Gastrocnemius medialis (tissue), 4 donors: ENCODE data around the gene LEUTX. TPM values are rescaled to one million over a fixed set of nuclear protein-coding genes. Genes with fewer than 3 reads are reported as not detected.

Source experiments
- ATAC-seq, 2 donors: fragments of 150-250 bp; one replicate each; pipeline ENCODE4 v1.9.1; 2016
- DNase-seq, 2 donors: peaks; one replicate each; pipeline ENCODE4 v3.0.0-alpha.2; 2019
- H3K27ac ChIP-seq, 4 donors: fragments of 200-600 bp; sonication (generic); 1 replicate in 1 of 4; 2 replicates in 3 of 4; pipeline ENCODE4 v1.5.1; 2016 to 2018; ENCODE audit warnings: mild to moderate bottlenecking in 2 of 4, moderate library complexity in 1 of 4
- H3K27me3 ChIP-seq, 3 donors: fragments of 200-600 bp; sonication (generic) in 2 of 3; 1 replicate in 1 of 3; 2 replicates in 2 of 3; pipeline versions ENCODE4 v1.5.1 to v1.6.0; 2016 to 2019; ENCODE audit warnings: mild to moderate bottlenecking in 1 of 3, moderate library complexity in 1 of 3
- H3K36me3 ChIP-seq, 2 donors: fragments of 200-600 bp; sonication (generic) in 1 of 2; one replicate each; pipeline ENCODE4 v1.5.1; 2017 to 2018
- H3K4me1 ChIP-seq, 2 donors: fragments of 200-600 bp; sonication (generic) in 1 of 2; one replicate each; pipeline ENCODE4 v1.5.1; 2016 to 2017; ENCODE audit warnings: mild to moderate bottlenecking in 2 of 2
- H3K4me3 ChIP-seq, 4 donors: fragments of 200-600 bp; sonication (generic) in 3 of 4; 1 replicate in 1 of 4; 2 replicates in 3 of 4; pipeline ENCODE4 v1.5.1; 2016 to 2019; ENCODE audit warnings: mild to moderate bottlenecking in 2 of 4
- H3K9me3 ChIP-seq, 3 donors: fragments of 200-600 bp; sonication (generic) in 2 of 3; 1 replicate in 1 of 3; 2 replicates in 2 of 3; pipeline ENCODE4 v1.5.1; 2016 to 2019
- POLR2A ChIP-seq, 2 donors: fragments of 450-650 bp; IDR thresholded peaks; one replicate each; pipeline ENCODE4 v1.6.1; 2017; ENCODE audit warnings: antibody characterized with exemption in 2 of 2, mild to moderate bottlenecking in 2 of 2, moderate library complexity in 2 of 2
- in situ Hi-C, 4 donors: fragments of 200-750 bp; cut with MboI; loops; one replicate each; pipeline versions ENCODE4 v1.15.0 to v1.8.0; 2017; ENCODE audit warnings: low sequenced_read_pairs in 4 of 4
- intact Hi-C: fragments of 100-400 bp; cut with DNase I; formaldehyde crosslinking; loops from one replicate; pipeline ENCODE4 v1.15.1; 2023; ENCODE audit warnings: low total_unique reads
- total RNA-seq, 4 donors: library from RNA; depleted of rRNA; stranded (reverse); fragments of >200 nt; gene quantifications; one replicate each; pipeline versions ENCODE4 v1.1.0 to v1.2.3, GENCODE V29; 2016
- TF ChIP-seq, protein P1 (sequence below), 5 experiments: fragments of 450-650 bp in 3 of 5; fragments of 200-600 bp in 2 of 5; sonication (generic) in 2 of 5; IDR thresholded peaks in 4 of 5; conservative IDR thresholded peaks in 1 of 5; 1 replicate in 4 of 5; 2 replicates in 1 of 5; pipeline ENCODE4 v1.5.1; 2016 to 2019; ENCODE audit warnings: antibody characterized with exemption in 5 of 5, mild to moderate bottlenecking in 3 of 5, moderate library complexity in 3 of 5

The LEUTX gene
- total RNA-seq, 4 donors from 2014 or later: not detected

- no peak overlapping the region for H3K27ac ChIP-seq
- H3K36me3 ChIP-seq: no peaks in the 10 kb centered on the region
- in situ Hi-C loops (no loop called here), intact Hi-C loops (no loop called here)
- H3K4me3 ChIP-seq: no peak overlapping the region
- no peaks in the 10 kb centered on the region for H3K4me1 ChIP-seq
- no peaks in the 10 kb centered on the region for H3K9me3 ChIP-seq
- DNase-seq (no peak), ATAC-seq (no peak)
- peaks cover 0 to 5% (median 0%) of the 10 kb centered on the region in 3 donors for H3K27me3 ChIP-seq
- TF ChIP-seq, protein P1, sequence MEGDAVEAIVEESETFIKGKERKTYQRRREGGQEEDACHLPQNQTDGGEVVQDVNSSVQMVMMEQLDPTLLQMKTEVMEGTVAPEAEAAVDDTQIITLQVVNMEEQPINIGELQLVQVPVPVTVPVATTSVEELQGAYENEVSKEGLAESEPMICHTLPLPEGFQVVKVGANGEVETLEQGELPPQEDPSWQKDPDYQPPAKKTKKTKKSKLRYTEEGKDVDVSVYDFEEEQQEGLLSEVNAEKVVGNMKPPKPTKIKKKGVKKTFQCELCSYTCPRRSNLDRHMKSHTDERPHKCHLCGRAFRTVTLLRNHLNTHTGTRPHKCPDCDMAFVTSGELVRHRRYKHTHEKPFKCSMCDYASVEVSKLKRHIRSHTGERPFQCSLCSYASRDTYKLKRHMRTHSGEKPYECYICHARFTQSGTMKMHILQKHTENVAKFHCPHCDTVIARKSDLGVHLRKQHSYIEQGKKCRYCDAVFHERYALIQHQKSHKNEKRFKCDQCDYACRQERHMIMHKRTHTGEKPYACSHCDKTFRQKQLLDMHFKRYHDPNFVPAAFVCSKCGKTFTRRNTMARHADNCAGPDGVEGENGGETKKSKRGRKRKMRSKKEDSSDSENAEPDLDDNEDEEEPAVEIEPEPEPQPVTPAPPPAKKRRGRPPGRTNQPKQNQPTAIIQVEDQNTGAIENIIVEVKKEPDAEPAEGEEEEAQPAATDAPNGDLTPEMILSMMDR (IDR thresholded peaks at IDR 0.05 in 4 of 5, conservative IDR thresholded peaks at IDR 0.05 in 1 of 5): no peak
- no peak for TF ChIP-seq POLR2A (IDR thresholded peaks at IDR 0.05)
Measured at GRCh38 chr19:39740395-39740794, 38.3 kb upstream of the LEUTX start.

DNA sequence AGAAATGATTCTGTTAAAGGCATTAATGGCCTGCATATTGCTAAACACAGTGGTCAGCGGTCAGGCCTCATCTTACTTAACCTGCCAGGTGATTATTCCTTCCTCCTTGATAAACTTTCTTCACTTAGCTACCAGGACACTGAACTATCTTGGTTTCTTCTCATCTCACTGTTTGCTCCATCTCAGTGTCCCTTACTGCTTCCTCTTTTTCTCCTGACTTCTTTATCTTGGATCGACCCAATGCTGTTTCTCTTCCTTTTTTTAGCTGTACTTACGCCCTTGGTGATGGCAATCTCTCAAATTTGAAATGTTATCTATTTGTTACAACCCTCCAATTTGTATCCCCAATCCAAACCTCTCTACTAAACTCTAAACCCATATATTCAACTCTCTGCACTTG, 33.0 kb upstream of the LEUTX start:
- Histone ChIP-seq H3K36me3 (no peaks in the 10 kb centered on the region), H3K4me3 (no peak overlapping the region), H3K4me1 (no peaks in the 10 kb centered on the region), H3K27ac (no peak overlapping the region), H3K27me3 (peaks cover 0 to 5% (median 0%) of the 10 kb centered on the region in 3 donors), H3K9me3 (no peaks in the 10 kb centered on the region)
- intact Hi-C loops (no loop called here), in situ Hi-C loops (no loop called here)
- DNase-seq (no peak), ATAC-seq (no peak)
- TF ChIP-seq POLR2A (IDR thresholded peaks at IDR 0.05): no peak
- TF ChIP-seq, protein P1 (IDR thresholded peaks at IDR 0.05 in 4 of 5, conservative IDR thresholded peaks at IDR 0.05 in 1 of 5): no peak

- in situ Hi-C loops (no loop called here), intact Hi-C loops (no loop called here)
- H3K4me3 ChIP-seq: no peak overlapping the region
- no peak for TF ChIP-seq POLR2A (IDR thresholded peaks at IDR 0.05)
- TF ChIP-seq, protein P1 (IDR thresholded peaks at IDR 0.05 in 4 of 5, conservative IDR thresholded peaks at IDR 0.05 in 1 of 5): no peak
- DNase-seq (no peak), ATAC-seq (no peak)
- no peaks in the 10 kb centered on the region for H3K4me1 ChIP-seq
- H3K9me3 ChIP-seq: no peaks in the 10 kb centered on the region
- H3K27me3 ChIP-seq: peaks cover 0 to 5% (median 0%) of the 10 kb centered on the region in 3 donors
- H3K27ac ChIP-seq: no peak overlapping the region
- H3K36me3 ChIP-seq: no peaks in the 10 kb centered on the region
Measured at GRCh38 chr19:39746836-39747529, 31.7 kb upstream of the LEUTX start.

- H3K4me1 ChIP-seq: no peaks in the 10 kb centered on the region
- H3K27me3 ChIP-seq: no peaks in the 10 kb centered on the region
- TF ChIP-seq POLR2A (IDR thresholded peaks at IDR 0.05): no peak
- TF ChIP-seq, protein P1 (IDR thresholded peaks at IDR 0.05 in 4 of 5, conservative IDR thresholded peaks at IDR 0.05 in 1 of 5): no peak
- no peak overlapping the region for H3K4me3 ChIP-seq
- no peaks in the 10 kb centered on the region for H3K9me3 ChIP-seq
- intact Hi-C loops: no loop called here
- in situ Hi-C loops: no loop called here
- DNase-seq (no peak), ATAC-seq (no peak)
- H3K27ac ChIP-seq: no peak overlapping the region
- H3K36me3 ChIP-seq: no peaks in the 10 kb centered on the region
Measured at GRCh38 chr19:39749981-39750380, 28.7 kb upstream of the LEUTX start.

DNA sequence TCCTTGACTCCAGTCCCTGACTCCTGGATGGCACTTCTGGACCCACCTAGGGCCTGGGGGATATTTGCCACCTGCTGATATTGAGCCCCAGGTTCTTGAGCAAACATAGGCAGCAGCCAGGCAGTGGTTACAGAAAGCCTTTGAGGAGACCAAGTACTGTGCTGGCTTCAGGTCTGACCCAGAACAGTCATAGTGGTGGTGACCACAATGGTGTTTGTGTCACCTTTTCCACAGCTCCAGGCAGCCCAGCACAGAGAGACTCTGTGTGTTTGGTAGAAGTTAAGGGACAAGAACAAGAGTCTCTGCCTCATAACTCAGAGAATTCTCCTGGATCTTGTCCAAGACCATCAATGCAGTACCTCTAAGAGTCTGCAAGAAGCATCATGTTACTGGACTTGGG, 26.3 kb upstream of the LEUTX start:
- intact Hi-C loops: no loop called here
- H3K36me3 ChIP-seq: no peaks in the 10 kb centered on the region
- peaks cover 0 to 2% (median 0%) of the 10 kb centered on the region in 3 donors for H3K27me3 ChIP-seq
- in situ Hi-C loops: no loop called here
- ATAC-seq: no peak
- H3K27ac ChIP-seq: no peak overlapping the region
- H3K9me3 ChIP-seq: no peaks in the 10 kb centered on the region
- no peaks in the 10 kb centered on the region for H3K4me1 ChIP-seq
- no peak for DNase-seq
- H3K4me3 ChIP-seq: no peak overlapping the region
- no peak for TF ChIP-seq POLR2A (IDR thresholded peaks at IDR 0.05)
- TF ChIP-seq, protein P1 (IDR thresholded peaks at IDR 0.05 in 4 of 5, conservative IDR thresholded peaks at IDR 0.05 in 1 of 5): no peak
